Spleen (tissue), 7 donors: ENCODE results near the gene PLEKHA5.

Experiments
- POLR2A ChIP-seq, 3 donors: fragments of 450-650 bp; IDR thresholded peaks; one replicate each; pipeline ENCODE4 v1.5.1; 2017; ENCODE audit warnings: antibody characterized with exemption in 3 of 3, mild to moderate bottlenecking in 1 of 3
- TF ChIP-seq, protein P1 (sequence below), 11 experiments: fragments of 200-600 bp in 7 of 11; fragments of 450-650 bp in 4 of 11; sonication (generic) in 4 of 11; IDR thresholded peaks in 8 of 11; conservative IDR thresholded peaks in 3 of 11; 1 replicate in 7 of 11; 2 replicates in 4 of 11; pipeline versions ENCODE4 v1.4.0 to v1.8.0; 2016 to 2021; ENCODE audit warnings: antibody characterized with exemption in 11 of 11, inconsistent platforms in 4 of 11, mild to moderate bottlenecking in 1 of 11
- donor health status: DM: no; HTN: no; CAD: no; lungs with moderate emphysema.
- donor health status: DM: no; HTN: no; CAD: no.
- donor health status: DM: no; HTN: no; CAD: no.

DNA sequence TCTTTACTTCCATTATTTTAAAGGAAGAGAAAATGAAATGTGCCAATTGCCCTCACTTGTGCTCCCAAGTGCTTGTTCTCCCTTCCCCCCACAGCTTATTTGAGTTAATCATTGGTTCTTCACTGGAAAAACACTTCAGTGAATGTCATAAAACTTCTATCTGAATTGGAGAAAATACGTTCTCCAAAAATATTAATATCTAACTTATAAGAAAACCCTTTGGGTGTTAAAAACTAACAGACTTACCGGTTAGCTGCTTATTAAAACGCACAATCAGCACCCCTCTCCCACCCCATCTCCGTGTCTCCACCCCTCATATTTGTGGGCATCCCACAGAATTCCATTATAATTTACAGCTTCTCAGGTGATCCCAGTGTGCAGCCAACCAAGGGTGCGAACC, 31.7 kb downstream of the PLEKHA5 start:
- TF ChIP-seq, protein P1, sequence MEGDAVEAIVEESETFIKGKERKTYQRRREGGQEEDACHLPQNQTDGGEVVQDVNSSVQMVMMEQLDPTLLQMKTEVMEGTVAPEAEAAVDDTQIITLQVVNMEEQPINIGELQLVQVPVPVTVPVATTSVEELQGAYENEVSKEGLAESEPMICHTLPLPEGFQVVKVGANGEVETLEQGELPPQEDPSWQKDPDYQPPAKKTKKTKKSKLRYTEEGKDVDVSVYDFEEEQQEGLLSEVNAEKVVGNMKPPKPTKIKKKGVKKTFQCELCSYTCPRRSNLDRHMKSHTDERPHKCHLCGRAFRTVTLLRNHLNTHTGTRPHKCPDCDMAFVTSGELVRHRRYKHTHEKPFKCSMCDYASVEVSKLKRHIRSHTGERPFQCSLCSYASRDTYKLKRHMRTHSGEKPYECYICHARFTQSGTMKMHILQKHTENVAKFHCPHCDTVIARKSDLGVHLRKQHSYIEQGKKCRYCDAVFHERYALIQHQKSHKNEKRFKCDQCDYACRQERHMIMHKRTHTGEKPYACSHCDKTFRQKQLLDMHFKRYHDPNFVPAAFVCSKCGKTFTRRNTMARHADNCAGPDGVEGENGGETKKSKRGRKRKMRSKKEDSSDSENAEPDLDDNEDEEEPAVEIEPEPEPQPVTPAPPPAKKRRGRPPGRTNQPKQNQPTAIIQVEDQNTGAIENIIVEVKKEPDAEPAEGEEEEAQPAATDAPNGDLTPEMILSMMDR (IDR thresholded peaks at IDR 0.05 in 8 of 11, conservative IDR thresholded peaks at IDR 0.05 in 3 of 11): no peak
- no peak for TF ChIP-seq POLR2A (IDR thresholded peaks at IDR 0.05)
